CD4-positive, alpha-beta T cell treated with Interleukin-2 at 100 ng/mL for 4 hours (primary cell): ENCODE measurements around the gene CRBN.

ENCODE experiments used
- DNase-seq: peaks from one replicate; pipeline ENCODE4 v3.0.0-alpha.2; 2020; ENCODE audit warnings: low spot score

Gene CRBN

GRCh38 chr3:3170998-3171397, 8.5 kb downstream of the CRBN start:
- DNase-seq = peak; percentile 64

GRCh38 chr3:3165650-3166049, 13.8 kb downstream of the CRBN start:
- no peak for DNase-seq

- DNase-seq = peak; percentile 39
These were observed 14.2 kb downstream of the CRBN start for GRCh38 chr3:3165241-3165640.

- no peak for DNase-seq
These were observed 18.7 kb downstream of the CRBN start for GRCh38 chr3:3160826-3161225.

GRCh38 chr3:3157484-3157883, 22.0 kb downstream of the CRBN start:
- no peak for DNase-seq

GRCh38 chr3:3154879-3155610, 24.4 kb downstream of the CRBN start:
- no peak for DNase-seq

GRCh38 chr3:3151513-3151912, 28.0 kb downstream of the CRBN start:
- no peak for DNase-seq

- no peak for DNase-seq
These were observed 29.9 kb downstream of the CRBN start for GRCh38 chr3:3149560-3149959.

GRCh38 chr3:3145831-3146230, 33.7 kb downstream of the CRBN start:
- no peak for DNase-seq

- DNase-seq = no peak
These were observed 37.6 kb downstream of the CRBN start for GRCh38 chr3:3141939-3142338.

- no peak for DNase-seq
These were observed 42.0 kb downstream of the CRBN start for GRCh38 chr3:3137526-3137925.

- peak; percentile 40 for DNase-seq
These were observed 44.6 kb downstream of the CRBN start for GRCh38 chr3:3134750-3135448.

GRCh38 chr3:3133500-3133899, 46.0 kb downstream of the CRBN start:
- no peak for DNase-seq

GRCh38 chr3:3129579-3129978, 49.9 kb downstream of the CRBN start:
- no peak for DNase-seq

GRCh38 chr3:3127432-3128010, 52.0 kb downstream of the CRBN start:
- DNase-seq = peak; percentile 39

- DNase-seq = peak; percentile 94
These were observed 52.7 kb downstream of the CRBN start, which contains the start of gene TRNT1 for GRCh38 chr3:3126477-3127431. Gene TRNT1, plus strand, starts transcription at chr3:3126940. Its CDS starts 2,101 bp downstream, at chr3:3129041.

GRCh38 chr3:3125977-3126376, 53.5 kb downstream of the CRBN start:
- DNase-seq = no peak

GRCh38 chr3:3119393-3119851, 60.1 kb downstream of the CRBN start:
- DNase-seq = no peak

- DNase-seq = no peak
These were observed 61.8 kb downstream of the CRBN start for GRCh38 chr3:3117651-3118050.

- DNase-seq = no peak
These were observed 66.3 kb downstream of the CRBN start for GRCh38 chr3:3113042-3113709.

- no peak for DNase-seq
These were observed 68.6 kb downstream of the CRBN start for GRCh38 chr3:3110749-3111361.
